HCT116 (cell line): ENCODE results near the gene ZNF436. TPM values are rescaled to one million over a fixed set of nuclear protein-coding genes. Genes with fewer than 3 reads are reported as not detected.
A peak's percentile ranks its signal among the peaks of the same experiment; 100 is the strongest.

Experiments
- ATAC-seq: fragments of 200-7000 bp; cut with Tn5 transposase; 2 replicates; pipeline ENCODE4 v1.9.1; 2020; ENCODE audit warnings: mild to moderate bottlenecking, moderate library complexity
- BruUV-seq: library from RNA; stranded (reverse); fragments of 400-500 nt; replicated peaks from 2 replicates; lab custom pipeline; 2021; lab: Mats Ljungman, UMichigan
- CTCF ChIA-PET: fragments of 300-600 bp; sonication (Branson Sonifier 250); formaldehyde crosslinking; loops from one replicate; lab custom pipeline; 2021; ENCODE audit warnings: antibody characterized with exemption; lab: Charles Lee
- POLR2A ChIA-PET: fragments of 300-600, 350-600 bp; sonication (Branson Sonifier 250); formaldehyde crosslinking; loops from one replicate; lab custom pipeline; 2021; ENCODE audit warnings: antibody characterized with exemption; lab: Charles Lee
- RAD21 ChIA-PET, 2 experiments: fragments of 300-600 bp; sonication (Branson Sonifier 250); formaldehyde crosslinking; loops; one replicate each; lab custom pipeline; 2023; ENCODE audit warnings: low total read pairs in 2 of 2; ENCODE audit not compliant: uncharacterized antibody in 2 of 2, unreplicated experiment in 2 of 2, low non-redundant PET in 1 of 2; lab: Charles Lee
- DNase-seq: peaks from one replicate; pipeline ENCODE4 v3.0.0-alpha.2; 2010; ENCODE audit warnings: low read depth, low spot score
- H2AFZ ChIP-seq: fragments of 200-600 bp; shearing (Covaris generic), sonication (generic); 2 replicates; pipeline ENCODE4 v1.6.1; 2017; ENCODE audit warnings: low read depth, mixed run types, mixed read lengths, antibody characterized with exemption, low read length; ENCODE audit not compliant: poor library complexity, severe bottlenecking
- H3K27ac ChIP-seq: 2 replicates; pipeline ENCODE4 v1.5.1; 2012; ENCODE audit warnings: low read depth, low read length
- H3K27me3 ChIP-seq: fragments of 200-600 bp; sonication (generic); 2 replicates; pipeline ENCODE4 v1.6.1; 2016; ENCODE audit warnings: mixed run types, low read length, mixed read lengths; ENCODE audit not compliant: insufficient read depth
- H3K36me3 ChIP-seq, 2 experiments: fragments of 200-500 bp in 1 of 2; fragments of 200-600 bp in 1 of 2; sonication (Bioruptor generic) in 1 of 2; sonication (generic) in 1 of 2; 2 replicates each; pipeline versions ENCODE4 v1.5.1 to v1.6.1; 2014 to 2016; ENCODE audit warnings: low read length in 2 of 2, inconsistent platforms in 1 of 2, mixed read lengths in 1 of 2, mixed run types in 1 of 2; ENCODE audit not compliant: insufficient read depth in 2 of 2, control insufficient read depth in 1 of 2
- H3K4me1 ChIP-seq, 2 experiments: fragments of 200-600 bp in 1 of 2; sonication (generic) in 1 of 2; 2 replicates each; pipeline versions ENCODE4 v1.5.1 to v1.6.1; 2012 to 2017; ENCODE audit warnings: low read length in 2 of 2, inconsistent platforms in 1 of 2, mild to moderate bottlenecking in 1 of 2, mixed read lengths in 1 of 2, mixed run types in 1 of 2, moderate library complexity in 1 of 2; ENCODE audit not compliant: insufficient read depth in 2 of 2, control insufficient read depth in 1 of 2
- H3K4me2 ChIP-seq: fragments of 200-600 bp; sonication (generic); 2 replicates; pipeline ENCODE4 v1.6.1; 2017; ENCODE audit warnings: mixed run types, low read length, mixed read lengths
- H3K4me3 ChIP-seq, 2 experiments: fragments of 200-600 bp in 1 of 2; sonication (generic) in 1 of 2; replicated peaks in 1 of 2; 2 replicates each; pipeline ENCODE4 v1.5.1; 2011 to 2016; ENCODE audit warnings: low read length in 2 of 2, control low read depth in 1 of 2, low read depth in 1 of 2, mild to moderate bottlenecking in 1 of 2, mixed read lengths in 1 of 2, mixed run types in 1 of 2
- H3K79me2 ChIP-seq: fragments of 200-600 bp; sonication (generic); 2 replicates; pipeline ENCODE4 v1.6.1; 2017; ENCODE audit warnings: mild to moderate bottlenecking, mixed run types, low read length, moderate library complexity, mixed read lengths; ENCODE audit not compliant: insufficient read depth
- H3K9ac ChIP-seq: fragments of 200-600 bp; sonication (generic); 2 replicates; pipeline ENCODE4 v1.6.1; 2016; ENCODE audit warnings: low read length, mixed read lengths
- H3K9me2 ChIP-seq: fragments of 200-600 bp; sonication (generic), shearing (Covaris generic); 2 replicates; pipeline ENCODE4 v1.6.1; 2017; ENCODE audit warnings: mixed run types, mild to moderate bottlenecking, moderate library complexity; ENCODE audit not compliant: insufficient read depth
- H3K9me3 ChIP-seq, 2 experiments: fragments of 200-500 bp in 1 of 2; fragments of 200-600 bp in 1 of 2; sonication (Bioruptor generic) in 1 of 2; sonication (generic) in 1 of 2; 2 replicates each; pipeline ENCODE4 v1.6.1; 2014 to 2017; ENCODE audit warnings: low read length in 2 of 2, mixed read lengths in 2 of 2, inconsistent platforms in 1 of 2, low read depth in 1 of 2, mild to moderate bottlenecking in 1 of 2, mixed run types in 1 of 2, moderate library complexity in 1 of 2; ENCODE audit not compliant: control insufficient read depth in 1 of 2, insufficient read depth in 1 of 2
- H4K20me1 ChIP-seq: fragments of 200-600 bp; sonication (generic), shearing (Covaris generic); 2 replicates; pipeline ENCODE4 v1.6.1; 2017; ENCODE audit warnings: mixed run types, mild to moderate bottlenecking, moderate library complexity; ENCODE audit not compliant: insufficient read depth
- CBX3 ChIP-seq: IDR thresholded peaks from 2 replicates; pipeline ENCODE4 v1.6.1; 2012; ENCODE audit warnings: low read depth
- CEBPB ChIP-seq: IDR thresholded peaks from 2 replicates; pipeline ENCODE4 v1.6.1; 2012; ENCODE audit warnings: low read depth
- EGR1 ChIP-seq: IDR thresholded peaks from 2 replicates; pipeline ENCODE4 v1.6.1; 2012; ENCODE audit warnings: low read depth
- ELF1 ChIP-seq: IDR thresholded peaks from 2 replicates; pipeline ENCODE4 v1.6.1; 2012; ENCODE audit warnings: low read depth, borderline replicate concordance
- EZH2 ChIP-seq: fragments of 200-600 bp; sonication (generic); IDR thresholded peaks from 2 replicates; pipeline ENCODE4 v1.6.1; 2017; ENCODE audit warnings: antibody characterized with exemption, mixed run types
- FOSL1 ChIP-seq: IDR thresholded peaks from 2 replicates; pipeline ENCODE4 v1.6.1; 2012; ENCODE audit warnings: low read depth
- JUND ChIP-seq: IDR thresholded peaks from 2 replicates; pipeline ENCODE4 v1.6.1; 2012
- POLR2A ChIP-seq: IDR thresholded peaks from 2 replicates; pipeline ENCODE4 v1.7.0; 2011; ENCODE audit warnings: borderline replicate concordance; ENCODE audit not compliant: insufficient read depth, insufficient read length; ENCODE audit errors: extremely low read depth
- RAD21 ChIP-seq: IDR thresholded peaks from 2 replicates; pipeline ENCODE4 v1.6.1; 2012; ENCODE audit warnings: low read depth, mild to moderate bottlenecking
- SIN3A ChIP-seq: IDR thresholded peaks from 2 replicates; pipeline ENCODE4 v1.6.1; 2012; ENCODE audit warnings: low read depth
- SP1 ChIP-seq: IDR thresholded peaks from 2 replicates; pipeline ENCODE4 v1.6.1; 2012; ENCODE audit warnings: low read depth
- SRF ChIP-seq: IDR thresholded peaks from 2 replicates; pipeline ENCODE4 v1.6.1; 2012; ENCODE audit warnings: low read depth
- TCF7L2 ChIP-seq: IDR thresholded peaks from 2 replicates; pipeline ENCODE4 v1.7.0; 2011; ENCODE audit warnings: borderline replicate concordance, inconsistent platforms; ENCODE audit not compliant: insufficient read depth, insufficient read length; ENCODE audit errors: extremely low read depth
- YY1 ChIP-seq: IDR thresholded peaks from 2 replicates; pipeline ENCODE4 v1.6.1; 2011; ENCODE audit warnings: low read length, low read depth, moderate library complexity, mild to moderate bottlenecking; ENCODE audit not compliant: insufficient replicate concordance; ENCODE audit errors: extremely low read depth
- ZFX ChIP-seq: fragments of 450-650 bp; IDR thresholded peaks from 2 replicates; pipeline ENCODE4 v1.6.1; 2017
- ZNF274 ChIP-seq: fragments of 200-500 bp; sonication (Bioruptor generic); IDR thresholded peaks from 2 replicates; pipeline ENCODE4 v1.6.1; 2014; ENCODE audit warnings: mild to moderate bottlenecking, low read depth, low read length, inconsistent platforms
- intact Hi-C: fragments of 100-400 bp; cut with micrococcal nuclease; formaldehyde crosslinking; loops from 2 replicates; pipeline ENCODE4 v1.10.0; 2022
- total RNA-seq: library from RNA; stranded (reverse); gene quantifications from one replicate; pipeline ENCODE4 v1.2.1, GENCODE V29; 2021; ENCODE audit not compliant: unreplicated experiment
- TF ChIP-seq, protein P1 (sequence below): IDR thresholded peaks from 2 replicates; pipeline ENCODE4 v1.6.1; 2011; ENCODE audit warnings: mild to moderate bottlenecking, low read length, moderate library complexity; ENCODE audit not compliant: insufficient replicate concordance; ENCODE audit errors: extremely low read depth
- TF ChIP-seq, protein P2 (sequence below): IDR thresholded peaks from 2 replicates; pipeline ENCODE4 v1.6.1; 2012
- TF ChIP-seq, protein P3 (sequence below): IDR thresholded peaks from 2 replicates; pipeline ENCODE4 v1.6.1; 2012; ENCODE audit warnings: low read depth

Gene ZNF436
- total RNA-seq, 1 experiment from 2014 or later = 8.1 TPM

DNA sequence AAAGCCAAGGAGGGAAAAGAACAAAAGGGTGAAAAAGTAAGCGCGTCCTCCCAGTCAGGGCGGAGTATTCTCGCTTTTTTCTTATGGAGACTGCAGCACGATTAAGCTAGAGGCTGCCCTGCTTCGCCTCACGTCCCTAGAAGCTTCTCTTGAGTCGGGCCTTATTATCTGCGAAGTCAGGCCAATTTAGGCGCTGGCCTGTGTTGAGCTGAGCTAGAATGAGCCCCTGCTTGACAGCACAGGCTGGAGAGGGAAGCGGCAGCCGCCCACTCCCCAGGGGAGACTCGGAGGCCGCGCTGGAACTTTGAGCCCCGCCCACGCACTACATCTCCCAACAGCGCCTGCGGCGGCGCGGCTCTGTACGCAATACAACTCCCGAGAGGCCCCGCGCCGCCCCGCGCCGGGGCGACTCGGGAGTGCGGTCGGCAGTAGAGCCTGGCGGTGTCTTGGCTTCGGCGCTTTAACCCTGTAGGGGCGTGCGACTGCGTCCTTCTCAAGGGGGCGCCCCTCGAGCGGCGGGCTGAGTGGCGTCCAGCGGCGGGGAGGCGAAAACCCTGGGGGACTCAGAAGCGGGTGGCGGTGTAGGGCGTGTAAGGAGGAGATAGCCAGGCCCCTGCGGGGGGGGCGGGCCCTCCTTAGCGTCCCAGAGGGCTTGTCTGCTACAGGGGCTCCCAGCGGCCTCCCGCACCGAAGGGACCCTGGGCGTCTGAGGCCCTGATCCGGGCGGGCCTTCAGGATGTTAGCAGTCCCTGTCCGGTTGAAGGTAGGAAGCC, 888 bp downstream of the ZNF436 start:
- peak overlapping the region; percentile 100 for H2AFZ ChIP-seq
- ChIA-PET CTCF (interaction anchor here (0.8 to 3.3 kb wide), 4 partner anchors 22 to 128 kb away, joined by 3 to 21 read pairs (median 6); partner anchors contain the start of gene HNRNPR), POLR2A (interaction anchor here (1.0 to 3.3 kb wide), 6 partner anchors 8 to 116 kb away, joined by 3 to 30 read pairs (median 6); partner anchors contain the start of gene HNRNPR), RAD21 (interaction anchor here (0.6 to 1.2 kb wide), 3 partner anchors 24 to 35 kb away, joined by 3 to 6 read pairs (median 5); partner anchors contain the start of gene HNRNPR (in 2 of the 2))
- intact Hi-C loops = loop anchor here (2.0 kb wide), 1 partner anchor 36 kb away; no protein-coding TSS in a partner anchor
- H3K79me2 ChIP-seq = peaks cover 16% of the 10 kb centered on the region
- peak overlapping the region; percentile 90 for H3K27ac ChIP-seq
- no peaks in the 10 kb centered on the region for H3K27me3 ChIP-seq
- peak overlapping the region; percentile 65 to 69 for H3K4me3 ChIP-seq
- no peaks in the 10 kb centered on the region for H4K20me1 ChIP-seq
- no TSS peak for BruUV-seq
- H3K9me2 ChIP-seq = no peaks in the 10 kb centered on the region
- peaks cover 23 to 33% of the 10 kb centered on the region in 2 experiments for H3K4me1 ChIP-seq
- H3K9me3 ChIP-seq = peaks cover 0 to 11% of the 10 kb centered on the region in 2 experiments; a peak in 2 of 4 replicates
- H3K9ac ChIP-seq = peak overlapping the region; percentile 92
- ATAC-seq = peak; percentile 80
- H3K4me2 ChIP-seq = peak overlapping the region; percentile 100
- peaks cover 0 to 9% of the 10 kb centered on the region in 2 experiments; a peak in 1 of 4 replicates for H3K36me3 ChIP-seq
- peak; percentile 80 for DNase-seq
- TF ChIP-seq EZH2 = no peak
- TF ChIP-seq JUND = no peak
- TF ChIP-seq CBX3 = no peak
- peak; percentile 42; the same call in 1 of the 2 replicates for TF ChIP-seq RAD21
- no peak for TF ChIP-seq ZNF274
- TF ChIP-seq, protein P1, sequence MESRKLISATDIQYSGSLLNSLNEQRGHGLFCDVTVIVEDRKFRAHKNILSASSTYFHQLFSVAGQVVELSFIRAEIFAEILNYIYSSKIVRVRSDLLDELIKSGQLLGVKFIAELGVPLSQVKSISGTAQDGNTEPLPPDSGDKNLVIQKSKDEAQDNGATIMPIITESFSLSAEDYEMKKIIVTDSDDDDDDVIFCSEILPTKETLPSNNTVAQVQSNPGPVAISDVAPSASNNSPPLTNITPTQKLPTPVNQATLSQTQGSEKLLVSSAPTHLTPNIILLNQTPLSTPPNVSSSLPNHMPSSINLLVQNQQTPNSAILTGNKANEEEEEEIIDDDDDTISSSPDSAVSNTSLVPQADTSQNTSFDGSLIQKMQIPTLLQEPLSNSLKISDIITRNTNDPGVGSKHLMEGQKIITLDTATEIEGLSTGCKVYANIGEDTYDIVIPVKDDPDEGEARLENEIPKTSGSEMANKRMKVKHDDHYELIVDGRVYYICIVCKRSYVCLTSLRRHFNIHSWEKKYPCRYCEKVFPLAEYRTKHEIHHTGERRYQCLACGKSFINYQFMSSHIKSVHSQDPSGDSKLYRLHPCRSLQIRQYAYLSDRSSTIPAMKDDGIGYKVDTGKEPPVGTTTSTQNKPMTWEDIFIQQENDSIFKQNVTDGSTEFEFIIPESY = peak; percentile 40
- TF ChIP-seq, protein P2, sequence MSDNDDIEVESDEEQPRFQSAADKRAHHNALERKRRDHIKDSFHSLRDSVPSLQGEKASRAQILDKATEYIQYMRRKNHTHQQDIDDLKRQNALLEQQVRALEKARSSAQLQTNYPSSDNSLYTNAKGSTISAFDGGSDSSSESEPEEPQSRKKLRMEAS = peak; percentile 40; the same call in 1 of the 2 replicates
- no peak; the same call in none of the 2 replicates for TF ChIP-seq SP1
- peak; percentile 83 for TF ChIP-seq POLR2A
- TF ChIP-seq, protein P3, sequence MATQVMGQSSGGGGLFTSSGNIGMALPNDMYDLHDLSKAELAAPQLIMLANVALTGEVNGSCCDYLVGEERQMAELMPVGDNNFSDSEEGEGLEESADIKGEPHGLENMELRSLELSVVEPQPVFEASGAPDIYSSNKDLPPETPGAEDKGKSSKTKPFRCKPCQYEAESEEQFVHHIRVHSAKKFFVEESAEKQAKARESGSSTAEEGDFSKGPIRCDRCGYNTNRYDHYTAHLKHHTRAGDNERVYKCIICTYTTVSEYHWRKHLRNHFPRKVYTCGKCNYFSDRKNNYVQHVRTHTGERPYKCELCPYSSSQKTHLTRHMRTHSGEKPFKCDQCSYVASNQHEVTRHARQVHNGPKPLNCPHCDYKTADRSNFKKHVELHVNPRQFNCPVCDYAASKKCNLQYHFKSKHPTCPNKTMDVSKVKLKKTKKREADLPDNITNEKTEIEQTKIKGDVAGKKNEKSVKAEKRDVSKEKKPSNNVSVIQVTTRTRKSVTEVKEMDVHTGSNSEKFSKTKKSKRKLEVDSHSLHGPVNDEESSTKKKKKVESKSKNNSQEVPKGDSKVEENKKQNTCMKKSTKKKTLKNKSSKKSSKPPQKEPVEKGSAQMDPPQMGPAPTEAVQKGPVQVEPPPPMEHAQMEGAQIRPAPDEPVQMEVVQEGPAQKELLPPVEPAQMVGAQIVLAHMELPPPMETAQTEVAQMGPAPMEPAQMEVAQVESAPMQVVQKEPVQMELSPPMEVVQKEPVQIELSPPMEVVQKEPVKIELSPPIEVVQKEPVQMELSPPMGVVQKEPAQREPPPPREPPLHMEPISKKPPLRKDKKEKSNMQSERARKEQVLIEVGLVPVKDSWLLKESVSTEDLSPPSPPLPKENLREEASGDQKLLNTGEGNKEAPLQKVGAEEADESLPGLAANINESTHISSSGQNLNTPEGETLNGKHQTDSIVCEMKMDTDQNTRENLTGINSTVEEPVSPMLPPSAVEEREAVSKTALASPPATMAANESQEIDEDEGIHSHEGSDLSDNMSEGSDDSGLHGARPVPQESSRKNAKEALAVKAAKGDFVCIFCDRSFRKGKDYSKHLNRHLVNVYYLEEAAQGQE = no peak
- no peak; the same call in 1 of the 2 replicates for TF ChIP-seq ELF1
- TF ChIP-seq CEBPB = no peak
- TF ChIP-seq EGR1 = no peak; the same call in none of the 2 replicates
- peak; percentile 69; the same call in 1 of the 2 replicates for TF ChIP-seq SRF
- no peak for TF ChIP-seq FOSL1
- peak; percentile 88 for TF ChIP-seq ZFX
- peak; percentile 82 for TF ChIP-seq YY1
- TF ChIP-seq SIN3A = peak; percentile 57; the same call in 1 of the 2 replicates
- TF ChIP-seq TCF7L2 = peak; percentile 29
